Fibroblast of villous mesenchyme (primary cell): ENCODE measurements around the gene MYO16. TPM values are rescaled to one million over a fixed set of nuclear protein-coding genes. Genes with fewer than 3 reads are reported as not detected.

Source experiments
- DNase-seq: peaks from one replicate; pipeline ENCODE4 v3.0.0-alpha.2; 2010; ENCODE audit warnings: low read depth
- H3K4me3 ChIP-seq: 2 replicates; pipeline ENCODE4 v1.5.1; 2011; ENCODE audit warnings: low read depth, mild to moderate bottlenecking, low read length
- CTCF ChIP-seq: IDR thresholded peaks from 2 replicates; pipeline ENCODE4 v1.5.1; 2012; ENCODE audit warnings: low read depth, mild to moderate bottlenecking, low read length; ENCODE audit not compliant: insufficient read depth
- total RNA-seq: library from RNA; depleted of rRNA; stranded (reverse); fragments of >200 nt; gene quantifications from 2 replicates; pipeline ENCODE4 v1.2.3, GENCODE V29; 2012

MYO16 gene
- total RNA-seq, 1 donor = 0.86 TPM

GRCh38 chr13:108624108-108624507 is 5.3 kb upstream of the MYO16 start:
- no peak for TF ChIP-seq CTCF
- no peak for DNase-seq
- no peak overlapping the region for H3K4me3 ChIP-seq

GRCh38 chr13:108624979-108625378 is 4.4 kb upstream of the MYO16 start:
- TF ChIP-seq CTCF = no peak
- no peak overlapping the region for H3K4me3 ChIP-seq
- no peak for DNase-seq

- TF ChIP-seq CTCF = no peak
- no peak overlapping the region for H3K4me3 ChIP-seq
- no peak for DNase-seq
Observed at GRCh38 chr13:108629988-108630387, 577 bp downstream of the MYO16 start.

GRCh38 chr13:108632649-108633167 is 3.3 kb downstream of the MYO16 start:
- H3K4me3 ChIP-seq = no peak overlapping the region
- TF ChIP-seq CTCF = no peak
- DNase-seq = no peak

GRCh38 chr13:108638901-108639300 is 9.5 kb downstream of the MYO16 start:
- H3K4me3 ChIP-seq = no peak overlapping the region
- no peak for TF ChIP-seq CTCF
- DNase-seq = no peak

- no peak overlapping the region for H3K4me3 ChIP-seq
- no peak for DNase-seq
- no peak for TF ChIP-seq CTCF
Observed at GRCh38 chr13:108643646-108644353, 14.4 kb downstream of the MYO16 start.

- DNase-seq = no peak
- H3K4me3 ChIP-seq = no peak overlapping the region
- TF ChIP-seq CTCF = no peak
Observed at GRCh38 chr13:108645376-108645775, 16.0 kb downstream of the MYO16 start.
